ENCODE results near the gene MLKL. TPM values are rescaled to one million over a fixed set of nuclear protein-coding genes. Genes with fewer than 3 reads are reported as not detected.
"Not testable (repeated sequence)": the region's sequence is repeated elsewhere in the genome, so short reads cannot be mapped to it uniquely, and the experiment has no call there.

The MLKL gene
- polyA plus RNA-seq, 1 experiment = 4.4 TPM

- no peak for TF ChIP-seq CTCF (IDR thresholded peaks at IDR 0.05; ENCODE audit: insufficient read depth, low read depth, low read length)
Measured at GRCh38 chr16:74673876-74674275, 26.8 kb downstream of the MLKL start.

GRCh38 chr16:74668877-74669276 lies 31.8 kb downstream of the MLKL start:
- H3K36me3 ChIP-seq (ENCODE audit: control insufficient read depth, insufficient read depth, low read length); CTCF ChIA-PET; POLR2A ChIA-PET; DNase-seq (ENCODE audit: low read depth); H3K4me3 ChIP-seq (ENCODE audit: low read depth, low read length); H3K27me3 ChIP-seq (ENCODE audit: control insufficient read depth, insufficient read depth, low read length): not testable (repeated sequence)

More at GRCh38 chr16:74673876-74674275, 26.8 kb downstream of the MLKL start:
- Histone ChIP-seq H3K36me3 (ENCODE audit: control insufficient read depth, insufficient read depth, low read length) (no peaks in the 10 kb centered on the region; the same call in none of the 2 replicates), H3K4me3 (ENCODE audit: low read depth, low read length) (no peak overlapping the region), H3K27me3 (ENCODE audit: control insufficient read depth, insufficient read depth, low read length) (no peaks in the 10 kb centered on the region)
- no peak for DNase-seq (ENCODE audit: low read depth)
- CTCF ChIA-PET = interaction anchor here (1.4 kb wide), 1 partner anchor 22 kb away, joined by 3 read pairs; no protein-coding TSS in a partner anchor
- POLR2A ChIA-PET = no interaction called here

- TF ChIP-seq CTCF (IDR thresholded peaks at IDR 0.05; ENCODE audit: insufficient read depth, low read depth, low read length) = no peak
- POLR2A ChIA-PET = interaction anchor here (0.6 to 0.8 kb wide), 3 partner anchors 13 to 63 kb away, joined by 4 to 13 read pairs (median 12); no protein-coding TSS in a partner anchor
Measured at GRCh38 chr16:74667255-74667700, 33.4 kb downstream of the MLKL start.

GRCh38 chr16:74666425-74667254 lies 34.0 kb downstream of the MLKL start, which contains the start of gene RFWD3:
Gene RFWD3 (minus strand): TSS chr16:74666877. CDS start chr16:74661449, 5,428 bp downstream.
- ChIA-PET POLR2A (interaction anchor here (0.6 to 0.8 kb wide), 4 partner anchors 10 to 64 kb away, joined by 4 to 13 read pairs (median 10); no protein-coding TSS in a partner anchor), CTCF (interaction anchor here (1.7 to 2.1 kb wide), 2 partner anchors 16 to 196 kb away, joined by 5 to 15 read pairs; no protein-coding TSS in a partner anchor)
- Histone ChIP-seq H3K4me3 (ENCODE audit: low read depth, low read length) (peak within 1 kb of the TSS; percentile 93), H3K36me3 (ENCODE audit: control insufficient read depth, insufficient read depth, low read length) (peaks cover 7% of the 10 kb centered on the region), H3K27me3 (ENCODE audit: control insufficient read depth, insufficient read depth, low read length) (no peaks in the 10 kb centered on the region)
- no peak for TF ChIP-seq CTCF (IDR thresholded peaks at IDR 0.05; ENCODE audit: insufficient read depth, low read depth, low read length)
- DNase-seq (ENCODE audit: low read depth) = peak; percentile 87

More at GRCh38 chr16:74667255-74667700, 33.4 kb downstream of the MLKL start:
- Histone ChIP-seq H3K27me3 (ENCODE audit: control insufficient read depth, insufficient read depth, low read length) (no peaks in the 10 kb centered on the region), H3K36me3 (ENCODE audit: control insufficient read depth, insufficient read depth, low read length) (peaks cover 7% of the 10 kb centered on the region), H3K4me3 (ENCODE audit: low read depth, low read length) (peak overlapping the region; percentile 48)
- DNase-seq (ENCODE audit: low read depth) = peak; percentile 0
- CTCF ChIA-PET = interaction anchor here (1.7 to 2.1 kb wide), 2 partner anchors 16 to 195 kb away, joined by 5 to 15 read pairs; no protein-coding TSS in a partner anchor

- POLR2A ChIA-PET = no interaction called here
- peaks cover 9% of the 10 kb centered on the region for H3K36me3 ChIP-seq (ENCODE audit: control insufficient read depth, insufficient read depth, low read length)
Measured at GRCh38 chr16:74666010-74666421, 34.6 kb downstream of the MLKL start.

More at GRCh38 chr16:74666010-74666421, 34.6 kb downstream of the MLKL start:
- no peak for DNase-seq (ENCODE audit: low read depth)
- CTCF ChIA-PET = no interaction called here
- Histone ChIP-seq H3K4me3 (ENCODE audit: low read depth, low read length) (peak overlapping the region; percentile 93), H3K27me3 (ENCODE audit: control insufficient read depth, insufficient read depth, low read length) (no peaks in the 10 kb centered on the region)
- no peak for TF ChIP-seq CTCF (IDR thresholded peaks at IDR 0.05; ENCODE audit: insufficient read depth, low read depth, low read length)

Measured in BJ (cell line).